Suprapubic skin (tissue), 4 donors: ENCODE results near the gene HJURP.

ENCODE experiments used
- EP300 ChIP-seq: sonication (generic); formaldehyde crosslinking; IDR thresholded peaks from one replicate; pipeline ENCODE4 v1.6.1; 2017; ENCODE audit warnings: antibody characterized with exemption
- POLR2A ChIP-seq, 2 donors: fragments of 450-650 bp; IDR thresholded peaks; one replicate each; pipeline ENCODE4 v1.6.1; 2017; ENCODE audit warnings: antibody characterized with exemption in 2 of 2, mild to moderate bottlenecking in 2 of 2, moderate library complexity in 2 of 2
- POLR2AphosphoS5 ChIP-seq, 3 donors: sonication (generic); formaldehyde crosslinking; IDR thresholded peaks; one replicate each; pipeline ENCODE4 v1.6.1; 2017; ENCODE audit warnings: antibody characterized with exemption in 3 of 3
- TF ChIP-seq, protein P1 (sequence below), 2 donors: fragments of 200-600 bp in 1 of 2; fragments of 450-650 bp in 1 of 2; sonication (generic) in 1 of 2; IDR thresholded peaks; one replicate each; pipeline ENCODE4 v1.5.1; 2016 to 2019; ENCODE audit warnings: antibody characterized with exemption in 2 of 2, mild to moderate bottlenecking in 1 of 2, moderate library complexity in 1 of 2

DNA sequence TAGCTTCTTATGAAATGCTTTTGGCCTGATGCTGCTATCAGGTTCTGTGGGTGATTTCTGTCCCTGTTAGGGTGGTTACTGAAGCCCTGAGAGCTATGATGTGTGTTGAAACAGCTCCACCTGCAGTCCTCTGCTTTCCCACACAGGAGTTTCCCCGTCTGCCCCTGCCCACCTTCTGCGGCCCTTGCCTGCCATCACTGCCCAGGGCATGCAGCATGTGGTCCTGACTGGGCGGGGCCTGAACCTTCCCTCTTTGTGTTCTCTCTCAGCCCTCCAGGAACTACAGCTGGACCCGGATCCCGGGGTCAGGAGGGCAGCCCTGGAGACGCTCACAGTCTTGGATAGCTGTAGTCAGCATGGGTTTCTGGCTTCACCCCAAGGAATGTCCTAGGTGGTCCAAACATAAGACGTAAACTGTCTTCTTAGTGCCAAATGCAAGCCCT is 21.4 kb downstream of the HJURP start:
- TF ChIP-seq POLR2AphosphoS5 (IDR thresholded peaks at IDR 0.05), result no peak
- TF ChIP-seq, protein P1, sequence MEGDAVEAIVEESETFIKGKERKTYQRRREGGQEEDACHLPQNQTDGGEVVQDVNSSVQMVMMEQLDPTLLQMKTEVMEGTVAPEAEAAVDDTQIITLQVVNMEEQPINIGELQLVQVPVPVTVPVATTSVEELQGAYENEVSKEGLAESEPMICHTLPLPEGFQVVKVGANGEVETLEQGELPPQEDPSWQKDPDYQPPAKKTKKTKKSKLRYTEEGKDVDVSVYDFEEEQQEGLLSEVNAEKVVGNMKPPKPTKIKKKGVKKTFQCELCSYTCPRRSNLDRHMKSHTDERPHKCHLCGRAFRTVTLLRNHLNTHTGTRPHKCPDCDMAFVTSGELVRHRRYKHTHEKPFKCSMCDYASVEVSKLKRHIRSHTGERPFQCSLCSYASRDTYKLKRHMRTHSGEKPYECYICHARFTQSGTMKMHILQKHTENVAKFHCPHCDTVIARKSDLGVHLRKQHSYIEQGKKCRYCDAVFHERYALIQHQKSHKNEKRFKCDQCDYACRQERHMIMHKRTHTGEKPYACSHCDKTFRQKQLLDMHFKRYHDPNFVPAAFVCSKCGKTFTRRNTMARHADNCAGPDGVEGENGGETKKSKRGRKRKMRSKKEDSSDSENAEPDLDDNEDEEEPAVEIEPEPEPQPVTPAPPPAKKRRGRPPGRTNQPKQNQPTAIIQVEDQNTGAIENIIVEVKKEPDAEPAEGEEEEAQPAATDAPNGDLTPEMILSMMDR (IDR thresholded peaks at IDR 0.05), result peak in 1 of 2 donors; percentile 22
- no peak for TF ChIP-seq POLR2A (IDR thresholded peaks at IDR 0.05)
- no peak for TF ChIP-seq EP300
